ENCODE measurements around the gene WDR55.
"Not testable (repeated sequence)": the region's sequence is repeated elsewhere in the genome, so short reads cannot be mapped to it uniquely, and the experiment has no call there.

WDR55 gene

GRCh38 chr5:140707812-140708211, 43.1 kb downstream of the WDR55 start:
- H3K79me2 ChIP-seq (ENCODE audit: insufficient read depth, low read length) = no peaks in the 10 kb centered on the region
- H3K4me3 ChIP-seq (ENCODE audit: insufficient read depth, low read length, poor library complexity, severe bottlenecking) = no peak overlapping the region
- H3F3A ChIP-seq (ENCODE audit: insufficient read depth) = 0 out of 2 replicates have a peak, but pooled peaks cover 7% of the 10 kb centered on the region
- no peaks in the 10 kb centered on the region for H3K9me3 ChIP-seq (ENCODE audit: insufficient read depth, low read length)
- TF ChIP-seq, protein P1, sequence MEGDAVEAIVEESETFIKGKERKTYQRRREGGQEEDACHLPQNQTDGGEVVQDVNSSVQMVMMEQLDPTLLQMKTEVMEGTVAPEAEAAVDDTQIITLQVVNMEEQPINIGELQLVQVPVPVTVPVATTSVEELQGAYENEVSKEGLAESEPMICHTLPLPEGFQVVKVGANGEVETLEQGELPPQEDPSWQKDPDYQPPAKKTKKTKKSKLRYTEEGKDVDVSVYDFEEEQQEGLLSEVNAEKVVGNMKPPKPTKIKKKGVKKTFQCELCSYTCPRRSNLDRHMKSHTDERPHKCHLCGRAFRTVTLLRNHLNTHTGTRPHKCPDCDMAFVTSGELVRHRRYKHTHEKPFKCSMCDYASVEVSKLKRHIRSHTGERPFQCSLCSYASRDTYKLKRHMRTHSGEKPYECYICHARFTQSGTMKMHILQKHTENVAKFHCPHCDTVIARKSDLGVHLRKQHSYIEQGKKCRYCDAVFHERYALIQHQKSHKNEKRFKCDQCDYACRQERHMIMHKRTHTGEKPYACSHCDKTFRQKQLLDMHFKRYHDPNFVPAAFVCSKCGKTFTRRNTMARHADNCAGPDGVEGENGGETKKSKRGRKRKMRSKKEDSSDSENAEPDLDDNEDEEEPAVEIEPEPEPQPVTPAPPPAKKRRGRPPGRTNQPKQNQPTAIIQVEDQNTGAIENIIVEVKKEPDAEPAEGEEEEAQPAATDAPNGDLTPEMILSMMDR (IDR thresholded peaks at IDR 0.05; ENCODE audit: insufficient read depth, low read length, poor library complexity, severe bottlenecking) = no peak
- TF ChIP-seq EZH2phosphoT487 (conservative IDR thresholded peaks at IDR 0.05; ENCODE audit: low read length) = no peak
- H3K9ac ChIP-seq (ENCODE audit: low read length) = no peak overlapping the region
- no peaks in the 10 kb centered on the region for H3K9me2 ChIP-seq (replicated peaks; ENCODE audit: insufficient read depth, low read length)
- no peak overlapping the region for H3K4me2 ChIP-seq (ENCODE audit: low read depth, low read length, poor library complexity, severe bottlenecking)
- no peaks in the 10 kb centered on the region for H4K20me1 ChIP-seq (ENCODE audit: low read depth, low read length)
- H2AFZ ChIP-seq (ENCODE audit: low read depth, low read length, severe bottlenecking) = no peak overlapping the region
- H3K27me3 ChIP-seq (ENCODE audit: low read length) = no peaks in the 10 kb centered on the region
- peaks cover 21% of the 10 kb centered on the region; the same call in 1 of the 2 replicates for H3K36me3 ChIP-seq (ENCODE audit: low read length)
- no peak overlapping the region for H3K27ac ChIP-seq (ENCODE audit: low read depth, low read length)

- not testable (repeated sequence) for H3K9me2 ChIP-seq (replicated peaks; ENCODE audit: insufficient read depth, low read length); H3F3A ChIP-seq (ENCODE audit: insufficient read depth); H3K27me3 ChIP-seq (ENCODE audit: low read length); H3K79me2 ChIP-seq (ENCODE audit: insufficient read depth, low read length); H3K9ac ChIP-seq (ENCODE audit: low read length); H3K27ac ChIP-seq (ENCODE audit: low read depth, low read length); H2AFZ ChIP-seq (ENCODE audit: low read depth, low read length, severe bottlenecking); H3K4me2 ChIP-seq (ENCODE audit: low read depth, low read length, poor library complexity, severe bottlenecking); H4K20me1 ChIP-seq (ENCODE audit: low read depth, low read length); H3K4me3 ChIP-seq (ENCODE audit: insufficient read depth, low read length, poor library complexity, severe bottlenecking); H3K9me3 ChIP-seq (ENCODE audit: insufficient read depth, low read length)
- peaks cover 15% of the 10 kb centered on the region; the same call in 1 of the 2 replicates for H3K36me3 ChIP-seq (ENCODE audit: low read length)
Measured at GRCh38 chr5:140708787-140709186, 44.1 kb downstream of the WDR55 start.

DNA sequence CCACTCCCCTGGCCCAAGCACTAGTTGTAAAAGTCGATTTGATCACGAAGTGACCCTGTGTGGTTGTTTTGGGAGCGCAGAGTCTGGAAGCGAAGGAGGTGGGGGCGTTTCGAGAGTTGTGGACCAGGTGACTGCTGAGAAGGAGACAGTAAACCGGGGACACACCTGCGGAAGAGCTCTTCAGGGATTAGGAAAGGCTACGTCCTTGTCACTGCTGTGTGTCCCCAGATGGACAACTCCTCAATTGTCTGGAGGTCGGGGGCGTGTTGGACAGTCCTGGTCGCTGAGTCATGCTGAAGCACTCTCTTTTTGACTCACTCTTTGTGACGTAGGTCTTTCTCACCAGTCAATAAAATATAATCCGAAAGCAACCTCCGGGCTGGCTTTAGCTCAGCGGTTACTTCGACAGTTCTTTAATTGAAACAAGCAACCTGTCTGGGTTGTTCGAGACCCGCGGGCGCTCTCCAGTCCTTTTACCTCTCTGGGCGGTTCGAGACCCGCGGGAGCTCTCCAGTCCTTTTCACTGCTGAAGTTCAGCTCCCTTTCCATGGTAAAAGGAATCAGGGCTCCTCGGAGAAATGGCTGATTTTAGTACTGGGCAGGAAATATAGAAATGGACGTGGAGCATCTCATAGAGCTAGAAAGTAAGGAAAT, 46.3 kb downstream of the WDR55 start:
- Histone ChIP-seq H3K4me2 (ENCODE audit: low read depth, low read length, poor library complexity, severe bottlenecking) (no peak overlapping the region), H3K9me2 (replicated peaks; ENCODE audit: insufficient read depth, low read length) (no peaks in the 10 kb centered on the region), H3K79me2 (ENCODE audit: insufficient read depth, low read length) (no peaks in the 10 kb centered on the region), H3K36me3 (ENCODE audit: low read length) (no peaks in the 10 kb centered on the region; the same call in 1 of the 2 replicates), H4K20me1 (ENCODE audit: low read depth, low read length) (no peaks in the 10 kb centered on the region), H3K27ac (ENCODE audit: low read depth, low read length) (no peak overlapping the region), H2AFZ (ENCODE audit: low read depth, low read length, severe bottlenecking) (no peak overlapping the region), H3K4me3 (ENCODE audit: insufficient read depth, low read length, poor library complexity, severe bottlenecking) (no peak overlapping the region), H3K9me3 (ENCODE audit: insufficient read depth, low read length) (no peaks in the 10 kb centered on the region), H3K27me3 (ENCODE audit: low read length) (no peaks in the 10 kb centered on the region), H3F3A (ENCODE audit: insufficient read depth) (0 out of 2 replicates have a peak, but pooled peaks cover 7% of the 10 kb centered on the region), H3K9ac (ENCODE audit: low read length) (no peak overlapping the region)
- no peak for TF ChIP-seq EZH2phosphoT487 (conservative IDR thresholded peaks at IDR 0.05; ENCODE audit: low read length)
- TF ChIP-seq, protein P1 (IDR thresholded peaks at IDR 0.05; ENCODE audit: insufficient read depth, low read length, poor library complexity, severe bottlenecking) = no peak

DNA sequence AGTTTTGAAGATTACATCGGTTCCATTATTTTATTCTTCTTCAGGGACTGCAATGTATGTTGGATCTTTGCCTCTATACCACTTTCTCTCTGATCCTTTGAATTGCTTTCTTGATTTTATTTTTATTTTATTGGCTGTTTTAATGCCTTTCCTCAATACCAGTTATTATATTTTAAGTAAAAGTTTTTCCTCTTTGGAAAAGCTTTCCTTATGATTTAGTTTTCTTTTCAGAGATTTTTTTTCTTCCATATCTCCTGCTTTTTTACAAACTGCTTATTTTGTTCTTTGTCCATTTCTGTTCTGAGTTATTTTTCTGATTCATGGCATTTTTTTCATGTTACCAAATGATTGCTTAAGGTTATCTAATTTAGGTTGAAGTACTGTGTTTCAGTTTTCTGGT, 47.1 kb downstream of the WDR55 start:
- H4K20me1 ChIP-seq (ENCODE audit: low read depth, low read length) = no peaks in the 10 kb centered on the region
- no peaks in the 10 kb centered on the region for H3K36me3 ChIP-seq (ENCODE audit: low read length)
- no peak overlapping the region for H3K9ac ChIP-seq (ENCODE audit: low read length)
- no peaks in the 10 kb centered on the region for H3K79me2 ChIP-seq (ENCODE audit: insufficient read depth, low read length)
- H3K4me2 ChIP-seq (ENCODE audit: low read depth, low read length, poor library complexity, severe bottlenecking) = no peak overlapping the region
- no peak for TF ChIP-seq EZH2phosphoT487 (conservative IDR thresholded peaks at IDR 0.05; ENCODE audit: low read length)
- TF ChIP-seq, protein P1 (IDR thresholded peaks at IDR 0.05; ENCODE audit: insufficient read depth, low read length, poor library complexity, severe bottlenecking) = no peak
- no peak overlapping the region for H2AFZ ChIP-seq (ENCODE audit: low read depth, low read length, severe bottlenecking)
- no peak overlapping the region for H3K27ac ChIP-seq (ENCODE audit: low read depth, low read length)
- H3K9me2 ChIP-seq (replicated peaks; ENCODE audit: insufficient read depth, low read length) = no peaks in the 10 kb centered on the region
- H3K9me3 ChIP-seq (ENCODE audit: insufficient read depth, low read length) = no peaks in the 10 kb centered on the region
- no peak overlapping the region for H3K4me3 ChIP-seq (ENCODE audit: insufficient read depth, low read length, poor library complexity, severe bottlenecking)
- H3F3A ChIP-seq (ENCODE audit: insufficient read depth) = no peaks in the 10 kb centered on the region
- no peaks in the 10 kb centered on the region for H3K27me3 ChIP-seq (ENCODE audit: low read length)
